Activated naive CD8-positive, alpha-beta T cell treated with anti-CD3 and anti-CD28 coated beads, Interleukin-2, amount 10 ng/mL, durations not matched to agents 7 days and 5 days (primary cell): ENCODE data around the gene AGPAT3. TPM values are rescaled to one million over a fixed set of nuclear protein-coding genes. Genes with fewer than 3 reads are reported as not detected.

Experiments used
- ATAC-seq: fragments of 150-1000 bp; cut with Tn5 transposase; one replicate; pipeline ENCODE4 v1.10.0; 2021; ENCODE audit warnings: low read depth, moderate library complexity
- POLR2A ChIA-PET: fragments of 350-600 bp; sonication (Branson Sonifier 250); formaldehyde crosslinking; loops from one replicate; lab custom pipeline; 2021; ENCODE audit warnings: antibody characterized with exemption; lab: Charles Lee
- DNase-seq: peaks from one replicate; pipeline ENCODE4 v3.0.0; 2021
- H3K27ac Mint-ChIP-seq: one replicate; pipeline ENCODE4 v1.8.0; 2022; ENCODE audit warnings: mild to moderate bottlenecking, mixed read lengths
- H3K27me3 Mint-ChIP-seq: one replicate; pipeline ENCODE4 v1.8.0; 2022; ENCODE audit warnings: mild to moderate bottlenecking, moderate library complexity, mixed read lengths
- H3K36me3 Mint-ChIP-seq: one replicate; pipeline ENCODE4 v1.8.0; 2021; ENCODE audit warnings: mild to moderate bottlenecking, mixed read lengths
- H3K4me1 Mint-ChIP-seq: one replicate; pipeline ENCODE4 v1.8.0; 2021; ENCODE audit warnings: mixed read lengths
- H3K4me3 Mint-ChIP-seq: one replicate; pipeline ENCODE4 v1.8.0; 2022; ENCODE audit warnings: mild to moderate bottlenecking, moderate library complexity, mixed read lengths
- H3K9me3 Mint-ChIP-seq: one replicate; pipeline ENCODE4 v1.8.0; 2021; ENCODE audit warnings: mixed read lengths
- total RNA-seq, 2 experiments: library from RNA; stranded (reverse); gene quantifications; one replicate each; pipeline ENCODE4 v1.2.3, GENCODE V29; 2021

Gene AGPAT3
- total RNA-seq, 2 experiments from 2014 or later: 75.4 to 76.3 TPM

DNA sequence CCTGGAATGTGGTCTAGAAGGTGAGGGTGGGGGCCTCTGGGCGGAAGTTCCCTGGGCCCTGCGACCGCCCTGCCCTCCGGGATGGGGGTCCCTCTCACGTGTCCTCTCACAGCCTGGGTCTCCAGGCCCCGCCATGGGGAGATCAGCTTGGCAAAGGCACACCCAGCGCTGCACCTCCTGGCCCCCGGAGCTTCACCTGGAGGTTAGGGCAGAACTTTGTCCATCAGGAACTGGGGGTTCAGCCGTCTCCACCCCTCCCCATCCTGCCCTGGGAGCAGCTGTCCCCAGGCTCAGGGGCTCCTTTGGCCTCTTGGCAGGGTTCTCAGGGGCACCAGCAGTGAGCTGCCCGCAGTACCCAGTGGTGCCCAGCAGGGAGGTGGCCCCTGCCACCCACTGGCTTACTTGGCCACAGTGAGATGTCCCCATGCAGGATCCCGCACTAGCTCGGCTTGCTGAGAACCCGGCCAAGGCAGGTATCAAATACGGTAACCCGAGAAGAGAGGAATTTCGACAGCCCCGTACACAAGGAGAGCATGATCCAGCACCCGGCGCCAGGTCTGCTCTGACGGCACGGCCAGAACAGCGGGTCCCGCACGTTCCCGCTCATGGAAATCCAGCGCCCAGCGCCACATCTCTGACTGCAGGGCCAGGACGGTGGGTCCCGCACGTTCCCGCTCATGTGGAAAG lies 38.9 kb upstream of the AGPAT3 start:
- POLR2A ChIA-PET: no interaction called here
- Mint-ChIP-seq H3K27ac (no peak overlapping the region), H3K4me1 (peaks cover 8% of the 10 kb centered on the region), H3K36me3 (no peaks in the 10 kb centered on the region), H3K4me3 (no peak overlapping the region), H3K27me3 (peaks cover 21% of the 10 kb centered on the region), H3K9me3 (no peaks in the 10 kb centered on the region)
- ATAC-seq (no peak), DNase-seq (no peak)

DNA sequence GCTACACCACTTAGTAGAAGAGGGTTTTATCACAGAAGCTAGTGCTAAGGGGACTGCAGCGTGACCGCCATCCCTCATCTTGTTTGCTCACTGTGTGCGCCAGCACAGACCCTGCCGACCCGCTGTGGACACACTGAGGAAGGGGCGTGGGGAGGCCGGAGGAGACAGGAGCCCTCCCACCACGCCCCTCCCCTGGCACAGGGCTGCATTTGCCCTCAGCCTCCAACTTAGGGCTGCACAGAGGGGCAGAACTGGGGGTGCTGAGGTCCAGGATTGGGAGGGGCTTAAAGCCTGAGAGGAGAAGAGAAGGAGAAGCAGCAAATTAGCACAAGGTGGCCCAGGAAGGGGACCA lies 38.4 kb upstream of the AGPAT3 start:
- Mint-ChIP-seq H3K36me3 (no peaks in the 10 kb centered on the region), H3K4me1 (peaks cover 8% of the 10 kb centered on the region), H3K27ac (no peak overlapping the region), H3K4me3 (no peak overlapping the region), H3K27me3 (peaks cover 21% of the 10 kb centered on the region), H3K9me3 (no peaks in the 10 kb centered on the region)
- DNase-seq: no peak
- POLR2A ChIA-PET: no interaction called here
- no peak for ATAC-seq

DNA sequence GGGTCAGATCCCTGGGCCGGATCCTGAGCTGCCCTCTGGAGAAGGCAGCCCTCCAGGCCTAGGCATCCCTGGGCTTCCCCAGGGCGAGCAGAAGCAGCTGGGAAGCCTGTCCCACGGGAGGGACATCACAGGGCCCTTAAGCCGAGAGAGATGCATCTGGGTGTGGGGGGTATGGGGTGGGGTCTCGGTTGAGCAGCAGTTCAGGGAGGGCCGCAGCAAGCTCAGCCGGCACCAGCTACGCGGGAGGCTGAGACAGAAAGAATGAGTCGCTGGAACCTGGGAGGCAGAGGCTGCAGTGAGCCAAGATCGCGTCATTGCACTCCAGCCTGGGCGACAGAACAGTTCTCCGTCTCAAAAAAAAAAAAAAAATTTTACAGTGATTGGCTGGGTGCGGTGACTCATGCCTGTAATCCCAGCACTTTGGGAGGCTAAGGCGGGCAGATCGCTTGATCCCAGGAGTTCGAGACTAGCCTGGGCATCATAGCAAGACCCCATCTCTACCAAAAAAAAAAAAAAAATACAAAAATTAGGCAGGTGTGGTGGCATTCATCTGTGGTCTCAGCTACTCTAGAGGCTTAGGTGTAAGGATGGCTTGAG lies 37.9 kb upstream of the AGPAT3 start:
- DNase-seq (no peak), ATAC-seq (no peak)
- Mint-ChIP-seq H3K27me3 (peaks cover 21% of the 10 kb centered on the region), H3K9me3 (no peaks in the 10 kb centered on the region), H3K4me3 (no peak overlapping the region), H3K4me1 (peaks cover 8% of the 10 kb centered on the region), H3K27ac (no peak overlapping the region), H3K36me3 (no peaks in the 10 kb centered on the region)
- POLR2A ChIA-PET: no interaction called here

DNA sequence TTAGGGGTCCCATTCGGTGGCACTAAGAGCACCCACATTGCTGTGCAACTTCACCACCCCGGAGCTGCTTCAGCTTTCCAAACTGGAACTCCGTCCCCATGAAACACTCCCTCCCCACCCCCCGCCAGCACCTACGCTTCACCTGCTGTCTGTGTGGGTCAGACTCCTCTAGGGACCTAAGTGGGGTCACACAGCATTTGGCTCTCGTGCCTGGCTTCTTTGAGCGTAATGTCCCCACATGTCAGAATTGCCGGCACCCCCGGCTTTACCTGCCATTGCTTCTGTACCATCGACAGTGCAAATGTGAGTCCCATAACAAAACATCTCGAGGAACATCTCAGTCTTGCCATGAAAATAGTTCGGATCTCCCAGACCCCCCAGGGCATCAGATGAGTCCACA lies 35.9 kb upstream of the AGPAT3 start:
- POLR2A ChIA-PET: no interaction called here
- Mint-ChIP-seq H3K27ac (no peak overlapping the region), H3K9me3 (no peaks in the 10 kb centered on the region), H3K4me1 (peaks cover 12% of the 10 kb centered on the region), H3K36me3 (peaks cover 2% of the 10 kb centered on the region), H3K27me3 (peaks cover 31% of the 10 kb centered on the region), H3K4me3 (no peak overlapping the region)
- DNase-seq (no peak), ATAC-seq (no peak)

DNA sequence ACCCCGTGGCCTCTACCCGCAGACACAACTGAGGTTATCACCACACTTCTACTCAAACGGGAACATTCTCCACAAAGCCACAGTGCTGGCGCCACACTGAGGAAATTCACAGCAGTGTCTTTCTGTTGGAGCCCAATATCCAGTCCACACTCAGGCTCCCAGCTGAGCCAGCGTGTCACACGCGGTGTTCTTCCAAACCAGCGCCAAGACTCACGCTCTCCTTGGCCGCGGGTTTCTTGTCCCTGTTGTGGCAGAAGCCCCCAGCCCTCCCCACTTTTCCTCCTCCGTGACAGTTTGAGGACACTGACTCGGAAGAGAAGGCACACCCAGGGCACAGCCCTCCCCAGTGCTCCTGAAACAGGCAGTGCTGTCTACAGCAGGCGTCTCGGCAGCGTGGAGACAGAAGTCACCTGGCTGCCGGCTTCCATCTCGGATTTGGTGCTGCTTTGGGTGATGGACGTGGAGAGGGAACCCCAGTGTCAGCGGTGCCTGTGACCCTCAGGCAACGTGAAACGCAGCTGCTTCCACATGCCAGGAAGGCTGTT lies 35.4 kb upstream of the AGPAT3 start:
- POLR2A ChIA-PET: no interaction called here
- Mint-ChIP-seq H3K4me3 (no peak overlapping the region), H3K36me3 (peaks cover 2% of the 10 kb centered on the region), H3K27ac (no peak overlapping the region), H3K4me1 (peaks cover 15% of the 10 kb centered on the region), H3K27me3 (peaks cover 32% of the 10 kb centered on the region), H3K9me3 (no peaks in the 10 kb centered on the region)
- DNase-seq (no peak), ATAC-seq (no peak)

DNA sequence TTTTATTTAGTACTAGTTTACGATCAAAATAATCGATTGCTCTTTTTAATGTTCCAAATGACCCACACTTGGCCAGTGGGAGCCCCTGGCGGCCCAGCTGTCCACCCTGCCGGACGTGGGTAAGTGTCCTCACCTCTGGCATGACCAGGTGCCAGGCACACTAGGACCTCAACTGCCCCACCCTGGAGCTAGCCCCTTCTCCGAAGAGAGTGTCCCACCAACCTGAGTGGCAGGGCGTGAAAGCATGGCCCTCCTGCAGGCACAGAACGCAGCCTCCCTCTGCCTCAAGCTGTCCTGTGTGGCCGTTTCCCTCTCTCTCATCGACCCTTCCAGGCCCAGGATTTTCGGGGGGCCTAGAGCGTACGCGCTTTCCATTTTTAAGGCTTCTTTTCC lies 32.9 kb upstream of the AGPAT3 start:
- peaks cover 24% of the 10 kb centered on the region for H3K4me1 Mint-ChIP-seq
- H3K9me3 Mint-ChIP-seq: no peaks in the 10 kb centered on the region
- ATAC-seq: no peak
- POLR2A ChIA-PET: interaction anchor here (0.6 kb wide), 1 partner anchor 10 kb away, joined by 3 read pairs; no protein-coding TSS in a partner anchor
- DNase-seq: no peak
- H3K4me3 Mint-ChIP-seq: no peak overlapping the region
- H3K27ac Mint-ChIP-seq: no peak overlapping the region
- peaks cover 2% of the 10 kb centered on the region for H3K36me3 Mint-ChIP-seq
- H3K27me3 Mint-ChIP-seq: peaks cover 48% of the 10 kb centered on the region

DNA sequence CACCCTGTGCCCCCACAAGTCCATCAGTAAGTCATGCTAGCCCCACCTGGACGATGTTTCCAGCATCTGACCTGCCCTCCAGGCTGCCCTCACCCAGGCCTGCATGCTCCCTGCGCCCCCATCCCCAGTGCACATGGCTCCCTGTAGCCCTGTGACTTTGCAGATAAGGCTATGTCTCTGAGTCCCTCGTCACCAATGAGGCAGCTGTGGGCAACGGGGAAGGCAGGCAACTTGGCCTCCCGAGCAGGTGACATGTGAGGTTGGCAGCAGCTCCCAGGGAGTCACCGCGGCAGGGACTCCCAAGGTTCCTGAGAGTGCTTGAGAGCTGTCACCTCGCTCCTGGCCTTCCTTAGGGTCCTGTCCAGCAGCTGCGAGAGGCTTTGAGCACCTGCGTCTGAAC lies 32.4 kb upstream of the AGPAT3 start:
- ATAC-seq: no peak
- H3K36me3 Mint-ChIP-seq: peaks cover 2% of the 10 kb centered on the region
- peaks cover 52% of the 10 kb centered on the region for H3K27me3 Mint-ChIP-seq
- no peaks in the 10 kb centered on the region for H3K9me3 Mint-ChIP-seq
- no peak for DNase-seq
- no peak overlapping the region for H3K4me3 Mint-ChIP-seq
- H3K4me1 Mint-ChIP-seq: peaks cover 24% of the 10 kb centered on the region
- POLR2A ChIA-PET: interaction anchor here (0.6 kb wide), 1 partner anchor 9 kb away, joined by 3 read pairs; no protein-coding TSS in a partner anchor
- H3K27ac Mint-ChIP-seq: no peak overlapping the region

DNA sequence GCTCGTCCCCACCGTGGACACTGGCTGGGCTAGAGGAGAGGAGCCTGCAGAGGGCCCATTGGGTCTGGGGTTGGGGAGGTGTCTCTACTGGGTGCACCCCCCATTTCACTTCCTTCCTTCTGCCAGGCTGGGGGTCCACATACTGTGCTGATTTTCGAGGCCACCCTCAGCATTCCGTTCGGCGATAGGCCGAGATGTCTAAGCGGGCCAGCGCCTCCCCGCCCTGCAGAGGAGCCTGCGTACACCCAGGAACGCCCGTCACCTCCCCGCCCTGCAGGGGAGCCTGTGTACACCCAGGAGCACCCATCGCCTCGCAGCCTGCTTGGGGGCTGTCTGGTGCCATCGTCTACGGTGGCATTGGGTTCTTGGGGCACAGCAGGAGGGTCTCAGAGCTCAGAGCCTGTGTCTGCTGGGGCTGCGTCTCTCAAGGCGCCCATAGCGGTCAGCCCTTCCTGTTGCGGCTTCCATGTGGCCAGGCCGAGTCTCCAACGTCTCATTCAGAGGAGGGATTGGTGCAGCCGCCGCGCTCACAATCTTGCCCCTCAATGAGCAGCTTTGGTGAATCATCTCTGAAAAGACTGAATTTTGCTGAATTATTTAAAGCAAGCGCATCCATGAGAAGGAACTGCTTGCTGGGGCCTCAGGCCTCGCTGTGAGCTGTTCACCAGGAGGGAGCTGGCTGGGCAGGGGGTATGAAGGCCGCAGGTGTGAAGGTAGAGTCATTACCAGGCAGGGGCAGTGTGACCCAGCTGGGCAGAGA lies 30.7 kb upstream of the AGPAT3 start:
- peaks cover 2% of the 10 kb centered on the region for H3K36me3 Mint-ChIP-seq
- DNase-seq: no peak
- peak overlapping the region; percentile 9 for H3K27ac Mint-ChIP-seq
- peak overlapping the region; percentile 46 for H3K4me3 Mint-ChIP-seq
- no peaks in the 10 kb centered on the region for H3K9me3 Mint-ChIP-seq
- peaks cover 52% of the 10 kb centered on the region for H3K27me3 Mint-ChIP-seq
- peaks cover 21% of the 10 kb centered on the region for H3K4me1 Mint-ChIP-seq
- POLR2A ChIA-PET: no interaction called here
- ATAC-seq: peak; percentile 35

DNA sequence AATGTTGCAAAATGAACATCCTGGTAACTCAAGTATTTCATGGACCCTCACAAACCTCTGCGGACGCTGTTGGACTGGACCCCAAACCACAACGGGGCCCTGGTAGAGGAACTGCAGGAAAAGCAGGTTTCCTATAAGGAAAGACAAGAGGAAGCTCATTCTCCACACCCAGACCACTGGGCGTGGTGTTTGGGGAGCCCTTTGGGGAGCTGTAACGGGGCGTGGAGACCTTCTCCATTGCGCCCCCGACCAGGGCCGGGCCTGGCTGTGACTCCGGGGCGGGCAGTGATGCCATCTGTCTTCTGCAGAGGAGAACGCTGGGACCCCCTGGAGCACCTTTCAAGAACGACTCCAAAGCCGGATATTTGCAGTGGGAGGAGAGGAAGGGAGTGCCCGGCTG lies 30.0 kb upstream of the AGPAT3 start:
- DNase-seq (no peak), ATAC-seq (no peak)
- H3K4me1 Mint-ChIP-seq: peaks cover 17% of the 10 kb centered on the region
- no peak overlapping the region for H3K27ac Mint-ChIP-seq
- POLR2A ChIA-PET: no interaction called here
- no peaks in the 10 kb centered on the region for H3K9me3 Mint-ChIP-seq
- H3K27me3 Mint-ChIP-seq: peaks cover 48% of the 10 kb centered on the region
- peak overlapping the region; percentile 46 for H3K4me3 Mint-ChIP-seq
- H3K36me3 Mint-ChIP-seq: peaks cover 2% of the 10 kb centered on the region

DNA sequence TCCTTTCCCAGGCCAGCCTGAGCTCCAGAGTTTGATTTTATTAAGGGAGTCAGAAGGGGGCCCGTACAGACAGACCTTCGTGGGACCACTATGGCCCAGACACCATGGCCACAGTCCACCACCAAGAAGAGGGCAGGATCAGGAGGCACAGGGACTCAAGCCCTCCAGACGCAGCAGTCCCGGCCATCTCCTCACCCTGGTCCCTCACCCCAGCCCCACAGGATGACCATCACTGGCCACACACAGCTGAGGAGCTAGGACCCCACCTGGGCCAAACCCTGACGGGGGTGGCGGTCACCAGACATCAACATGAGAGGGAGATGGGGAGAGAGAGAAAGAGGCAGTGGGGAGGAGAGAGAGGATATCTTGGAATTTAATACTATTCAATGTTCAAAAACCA lies 29.2 kb upstream of the AGPAT3 start:
- peaks cover 45% of the 10 kb centered on the region for H3K27me3 Mint-ChIP-seq
- POLR2A ChIA-PET: no interaction called here
- no peak for DNase-seq

DNA sequence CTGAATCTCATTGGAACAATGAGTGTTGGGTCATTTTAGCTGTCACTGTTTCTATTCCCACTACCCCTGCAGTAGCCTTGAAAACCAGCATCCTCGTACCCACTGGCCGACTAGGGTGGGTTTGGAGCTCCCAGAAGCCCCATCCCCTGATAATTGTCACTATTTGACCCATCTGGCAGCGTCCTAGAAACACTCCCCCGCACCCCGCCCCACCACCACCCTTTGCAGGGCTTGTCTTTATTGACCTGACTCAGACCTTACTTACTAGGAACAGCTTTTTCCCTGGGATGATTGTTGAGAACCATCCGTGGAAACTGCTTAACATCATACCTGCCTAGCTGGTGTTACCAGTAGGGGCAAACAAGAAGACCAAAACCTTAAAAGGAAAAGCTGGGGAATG lies 28.4 kb upstream of the AGPAT3 start:
- Mint-ChIP-seq H3K27ac (no peak overlapping the region), H3K4me1 (peaks cover 17% of the 10 kb centered on the region), H3K9me3 (no peaks in the 10 kb centered on the region), H3K27me3 (peaks cover 45% of the 10 kb centered on the region), H3K36me3 (peaks cover 2% of the 10 kb centered on the region), H3K4me3 (no peak overlapping the region)
- POLR2A ChIA-PET: no interaction called here
- ATAC-seq: no peak
- DNase-seq: no peak

More for the DNA sequence above, 29.2 kb upstream of the AGPAT3 start:
- peaks cover 2% of the 10 kb centered on the region for H3K36me3 Mint-ChIP-seq
- no peak overlapping the region for H3K4me3 Mint-ChIP-seq
- H3K27ac Mint-ChIP-seq: peak overlapping the region; percentile 3
- no peak for ATAC-seq
- H3K9me3 Mint-ChIP-seq: no peaks in the 10 kb centered on the region
- peaks cover 17% of the 10 kb centered on the region for H3K4me1 Mint-ChIP-seq

DNA sequence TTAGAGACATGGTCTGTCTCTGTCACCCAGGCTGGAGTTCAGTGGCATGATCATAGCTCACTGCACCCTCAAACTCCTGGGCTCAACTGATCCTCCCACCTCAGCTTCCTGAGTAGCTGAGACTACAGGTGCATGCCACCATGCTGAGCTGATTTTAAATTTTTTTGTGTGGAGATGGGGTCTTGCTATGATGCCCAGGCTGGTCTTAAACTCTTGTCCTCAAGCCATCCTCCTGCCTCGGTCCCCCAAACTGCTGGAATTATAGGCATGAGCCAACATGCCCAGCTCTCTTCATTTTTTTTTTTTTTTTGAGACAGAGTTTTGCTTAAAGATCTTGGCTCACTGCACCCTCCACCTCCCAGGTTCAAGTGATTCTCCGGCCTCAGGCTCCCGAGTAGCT lies 24.8 kb upstream of the AGPAT3 start:
- Mint-ChIP-seq H3K36me3 (peaks cover 2% of the 10 kb centered on the region), H3K4me3 (no peak overlapping the region), H3K27me3 (peaks cover 28% of the 10 kb centered on the region), H3K9me3 (peaks cover 3% of the 10 kb centered on the region), H3K27ac (no peak overlapping the region), H3K4me1 (peaks cover 13% of the 10 kb centered on the region)
- POLR2A ChIA-PET: no interaction called here
- DNase-seq (no peak), ATAC-seq (no peak)

DNA sequence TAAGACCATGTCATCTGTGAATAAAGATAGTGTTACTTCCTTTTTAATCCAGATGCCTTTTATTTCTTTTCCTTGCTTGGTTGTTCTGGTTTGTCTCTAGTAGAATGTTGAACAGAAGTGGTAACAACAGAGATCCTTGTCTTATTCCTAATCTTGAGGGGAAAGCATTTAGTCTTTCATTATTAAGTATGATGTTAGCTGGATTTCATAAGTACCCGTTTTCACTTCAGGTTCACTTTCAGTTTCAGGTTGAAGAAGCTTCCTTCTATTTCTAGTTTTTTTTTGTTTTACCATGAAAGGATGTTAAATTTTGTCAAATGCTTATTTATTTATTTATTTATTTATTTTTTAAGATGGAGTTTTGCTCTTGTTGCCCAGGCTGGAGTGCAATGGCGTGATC lies 22.3 kb upstream of the AGPAT3 start:
- POLR2A ChIA-PET: interaction anchor here (0.6 to 1.9 kb wide), 7 partner anchors 12 to 113 kb away, joined by 3 to 14 read pairs (median 4); partner anchors contain the start of gene AGPAT3
- ATAC-seq (peak; percentile 54), DNase-seq (no peak)
- Mint-ChIP-seq H3K9me3 (peaks cover 5% of the 10 kb centered on the region), H3K4me3 (peak overlapping the region; percentile 72), H3K4me1 (peaks cover 10% of the 10 kb centered on the region), H3K36me3 (peaks cover 2% of the 10 kb centered on the region), H3K27me3 (peaks cover 10% of the 10 kb centered on the region), H3K27ac (peak overlapping the region; percentile 96)
